Measurements from ENCODE around the gene TWIST2. TPM values are rescaled to one million over a fixed set of nuclear protein-coding genes. Genes with fewer than 3 reads are reported as not detected.

Gene TWIST2
- total RNA-seq, 4 donors from 2014 or later: 10.4 to 30.1 (median 20.8) TPM

- H3K4me1 ChIP-seq: no peaks in the 10 kb centered on the region
- TF ChIP-seq CTCF (IDR thresholded peaks at IDR 0.05) (no peak), POLR2A (IDR thresholded peaks at IDR 0.05) (no peak)
- intact Hi-C loops (cut with DNase I): no loop called here
- 76 to 78% methylated on average over 18 to 21 of the region's 21 CpGs for WGBS, 2 donors
- H3K4me3 ChIP-seq (replicated peaks in 1 of 3): no peak overlapping the region
- H3K9me3 ChIP-seq: no peaks in the 10 kb centered on the region
- DNase-seq: peak; percentile 48 to 50
- H3K36me3 ChIP-seq: no peaks in the 10 kb centered on the region
- no peaks in the 10 kb centered on the region for H3K27me3 ChIP-seq
- H3K27ac ChIP-seq: peak overlapping the region in 1 of 3 donors; percentile 41
Measured at GRCh38 chr2:238938401-238939055, 90.6 kb downstream of the TWIST2 start.

- no peaks in the 10 kb centered on the region for H3K4me1 ChIP-seq
- intact Hi-C loops (cut with DNase I): no loop called here
- no peak for DNase-seq
Measured at GRCh38 chr2:238939074-238939473, 91.2 kb downstream of the TWIST2 start.

GRCh38 chr2:238939521-238940403, 91.9 kb downstream of the TWIST2 start:
- H3K4me1 ChIP-seq: no peaks in the 10 kb centered on the region
- H3K27me3 ChIP-seq: no peaks in the 10 kb centered on the region
- no peak for TF ChIP-seq CTCF (IDR thresholded peaks at IDR 0.05)
- TF ChIP-seq POLR2A (IDR thresholded peaks at IDR 0.05): no peak
- no peaks in the 10 kb centered on the region for H3K9me3 ChIP-seq
- H3K27ac ChIP-seq: peak overlapping the region in 1 of 3 donors; percentile 41
- no peak for DNase-seq
- no peaks in the 10 kb centered on the region for H3K36me3 ChIP-seq
- 95% methylated on average over 8 of the region's 8 CpGs for WGBS, 2 donors
- no peak overlapping the region for H3K4me3 ChIP-seq (replicated peaks in 1 of 3)
- intact Hi-C loops (cut with DNase I): no loop called here

More at GRCh38 chr2:238939074-238939473, 91.2 kb downstream of the TWIST2 start:
- 58 to 85% methylated on average over 6 of the region's 6 CpGs for WGBS, 2 donors
- TF ChIP-seq CTCF (IDR thresholded peaks at IDR 0.05) (no peak), POLR2A (IDR thresholded peaks at IDR 0.05) (no peak)
- H3K4me3 ChIP-seq (replicated peaks in 1 of 3): no peak overlapping the region
- H3K27ac ChIP-seq: peak overlapping the region in 1 of 3 donors; percentile 41
- H3K27me3 ChIP-seq: no peaks in the 10 kb centered on the region
- H3K36me3 ChIP-seq: no peaks in the 10 kb centered on the region
- H3K9me3 ChIP-seq: no peaks in the 10 kb centered on the region

GRCh38 chr2:238940806-238941205, 92.9 kb downstream of the TWIST2 start:
- H3K4me1 ChIP-seq: no peaks in the 10 kb centered on the region
- intact Hi-C loops (cut with DNase I): no loop called here
- H3K9me3 ChIP-seq: no peaks in the 10 kb centered on the region
- no peaks in the 10 kb centered on the region for H3K36me3 ChIP-seq
- H3K27ac ChIP-seq: no peak overlapping the region
- WGBS, 2 donors: 91 to 95% methylated on average over 8 of the region's 8 CpGs
- no peak for DNase-seq
- no peak for TF ChIP-seq CTCF (IDR thresholded peaks at IDR 0.05)
- no peak for TF ChIP-seq POLR2A (IDR thresholded peaks at IDR 0.05)
- H3K4me3 ChIP-seq (replicated peaks in 1 of 3): no peak overlapping the region
- no peaks in the 10 kb centered on the region for H3K27me3 ChIP-seq

All from thyroid gland (tissue), 4 donors.